MCF 10A (cell line): ENCODE data around the gene GPATCH1. TPM values are rescaled to one million over a fixed set of nuclear protein-coding genes. Genes with fewer than 3 reads are reported as not detected.

Experiments
- BruUV-seq: library from RNA; stranded (reverse); fragments of 400-500 nt; replicated peaks from 2 replicates; lab custom pipeline; 2021; lab: Mats Ljungman, UMichigan
- CTCF ChIA-PET: fragments of 300-600 bp; sonication (Branson Sonifier 250); formaldehyde crosslinking; extraction: SDS; loops from one replicate; lab custom pipeline; 2021; ENCODE audit warnings: antibody characterized with exemption, inconsistent platforms; lab: Yijun Ruan, JAX
- POLR2A ChIA-PET: fragments of 300-600, 350-650 bp; sonication (Branson Sonifier 250); formaldehyde crosslinking; extraction: SDS; loops from one replicate; lab custom pipeline; 2020; ENCODE audit warnings: antibody characterized with exemption, inconsistent platforms; lab: Yijun Ruan, JAX
- DNase-seq: peaks from one replicate; pipeline ENCODE4 v3.0.0-alpha.2; 2018; ENCODE audit not compliant: unreplicated experiment
- H3K27ac Mint-ChIP-seq: one replicate; pipeline ENCODE4 v1.8.0; 2022; ENCODE audit warnings: mild to moderate bottlenecking, low read depth, mixed read lengths; ENCODE audit not compliant: unreplicated experiment
- H3K27me3 Mint-ChIP-seq: one replicate; pipeline ENCODE4 v1.8.0; 2022; ENCODE audit warnings: mixed read lengths; ENCODE audit not compliant: insufficient read depth, unreplicated experiment
- H3K36me3 Mint-ChIP-seq: one replicate; pipeline ENCODE4 v1.8.0; 2022; ENCODE audit warnings: mild to moderate bottlenecking, moderate library complexity, mixed read lengths; ENCODE audit not compliant: insufficient read depth, unreplicated experiment
- H3K4me1 Mint-ChIP-seq: one replicate; pipeline ENCODE4 v1.8.0; 2022; ENCODE audit warnings: mixed read lengths; ENCODE audit not compliant: insufficient read depth, unreplicated experiment
- H3K4me3 Mint-ChIP-seq: one replicate; pipeline ENCODE4 v1.8.0; 2022; ENCODE audit warnings: mild to moderate bottlenecking, moderate library complexity, mixed read lengths; ENCODE audit not compliant: unreplicated experiment
- H3K9me3 Mint-ChIP-seq: one replicate; pipeline ENCODE4 v1.8.0; 2022; ENCODE audit warnings: mixed read lengths; ENCODE audit not compliant: unreplicated experiment
- intact Hi-C: fragments of 100-400 bp; cut with micrococcal nuclease; formaldehyde crosslinking; loops from 2 replicates; pipeline ENCODE4 v1.14.1; 2022
- total RNA-seq: library from RNA; stranded (reverse); gene quantifications from 2 replicates; pipeline ENCODE4 v1.2.3, GENCODE V29; 2022
- TF ChIP-seq, protein P1 (sequence below): fragments of 200-600 bp; IDR thresholded peaks from one replicate; pipeline ENCODE4 v1.8.0; 2022; ENCODE audit warnings: antibody characterized with exemption, mild to moderate bottlenecking; ENCODE audit not compliant: unreplicated experiment

Gene GPATCH1
- total RNA-seq, 1 experiment from 2014 or later, result 5.1 TPM

DNA sequence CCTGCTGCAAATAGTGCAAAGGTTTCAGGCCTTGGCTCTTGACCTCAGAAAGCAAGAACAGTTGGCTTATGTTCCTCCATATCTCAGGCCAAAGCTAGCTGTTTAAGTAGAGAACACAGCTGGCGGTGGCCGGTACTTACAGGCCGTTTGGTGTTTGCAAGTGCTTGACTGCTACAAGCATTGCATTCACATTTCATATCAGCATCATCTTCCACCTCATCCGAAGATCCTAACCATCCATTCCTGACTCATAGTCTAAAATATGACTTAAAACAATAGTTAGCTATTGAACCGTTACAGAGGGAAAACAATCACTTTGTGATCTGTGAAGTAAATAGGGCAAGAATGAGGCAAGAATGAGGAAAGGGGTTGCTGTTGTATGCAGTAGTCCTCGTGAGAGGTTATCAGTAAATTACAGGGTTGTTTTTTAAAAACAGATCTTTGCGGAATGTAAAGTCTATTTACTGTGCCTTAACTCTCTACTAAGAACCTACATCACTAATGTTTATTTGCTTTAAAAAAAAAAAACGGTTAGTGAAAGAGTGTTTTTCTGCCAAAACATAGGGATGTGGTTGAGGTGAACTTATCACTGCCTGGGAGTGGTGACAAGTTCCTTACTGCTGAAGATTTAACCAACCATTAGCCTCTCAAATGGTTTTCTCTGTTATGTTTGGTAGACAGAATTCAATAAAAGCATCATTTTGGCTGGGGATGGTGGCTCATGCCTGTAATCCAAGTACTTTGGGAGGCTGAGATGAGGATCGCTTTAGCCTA is 29.3 kb downstream of the GPATCH1 start:
- Mint-ChIP-seq H3K27me3 (no peaks in the 10 kb centered on the region), H3K4me3 (no peak overlapping the region), H3K4me1 (no peaks in the 10 kb centered on the region), H3K27ac (no peak overlapping the region), H3K9me3 (no peaks in the 10 kb centered on the region), H3K36me3 (peaks cover 77% of the 10 kb centered on the region)
- no peak for DNase-seq
- POLR2A ChIA-PET, result no interaction called here
- TF ChIP-seq, protein P1, sequence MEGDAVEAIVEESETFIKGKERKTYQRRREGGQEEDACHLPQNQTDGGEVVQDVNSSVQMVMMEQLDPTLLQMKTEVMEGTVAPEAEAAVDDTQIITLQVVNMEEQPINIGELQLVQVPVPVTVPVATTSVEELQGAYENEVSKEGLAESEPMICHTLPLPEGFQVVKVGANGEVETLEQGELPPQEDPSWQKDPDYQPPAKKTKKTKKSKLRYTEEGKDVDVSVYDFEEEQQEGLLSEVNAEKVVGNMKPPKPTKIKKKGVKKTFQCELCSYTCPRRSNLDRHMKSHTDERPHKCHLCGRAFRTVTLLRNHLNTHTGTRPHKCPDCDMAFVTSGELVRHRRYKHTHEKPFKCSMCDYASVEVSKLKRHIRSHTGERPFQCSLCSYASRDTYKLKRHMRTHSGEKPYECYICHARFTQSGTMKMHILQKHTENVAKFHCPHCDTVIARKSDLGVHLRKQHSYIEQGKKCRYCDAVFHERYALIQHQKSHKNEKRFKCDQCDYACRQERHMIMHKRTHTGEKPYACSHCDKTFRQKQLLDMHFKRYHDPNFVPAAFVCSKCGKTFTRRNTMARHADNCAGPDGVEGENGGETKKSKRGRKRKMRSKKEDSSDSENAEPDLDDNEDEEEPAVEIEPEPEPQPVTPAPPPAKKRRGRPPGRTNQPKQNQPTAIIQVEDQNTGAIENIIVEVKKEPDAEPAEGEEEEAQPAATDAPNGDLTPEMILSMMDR, result no peak
- no TSS peak for BruUV-seq
- CTCF ChIA-PET, result interaction anchor here (0.7 to 2.9 kb wide), 3 partner anchors 8 to 114 kb away, joined by 3 to 10 read pairs (median 8); no protein-coding TSS in a partner anchor
- intact Hi-C loops, result no loop called here

DNA sequence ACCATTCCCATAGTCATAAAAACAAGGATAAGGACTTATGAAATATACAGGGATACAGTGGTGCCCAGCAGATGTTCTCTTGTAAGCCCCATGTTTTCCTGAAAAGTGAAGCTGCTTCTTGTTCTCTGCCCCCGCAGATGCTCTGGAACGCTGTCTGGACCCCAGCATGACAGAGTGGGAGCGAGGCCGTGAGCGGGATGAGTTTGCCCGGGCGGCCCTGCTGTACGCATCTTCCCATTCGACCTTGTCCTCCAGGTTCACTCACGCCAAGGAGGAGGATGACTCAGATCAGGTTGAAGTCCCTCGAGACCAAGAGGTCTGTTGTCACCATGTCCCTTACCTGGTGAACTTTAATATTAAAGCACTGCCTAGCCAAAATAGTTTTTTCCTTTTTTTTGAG is 30.6 kb downstream of the GPATCH1 start:
- intact Hi-C loops, result no loop called here
- BruUV-seq, result no TSS peak
- Mint-ChIP-seq H3K4me1 (no peaks in the 10 kb centered on the region), H3K27ac (no peak overlapping the region), H3K27me3 (no peaks in the 10 kb centered on the region), H3K36me3 (peaks cover 83% of the 10 kb centered on the region), H3K9me3 (no peaks in the 10 kb centered on the region), H3K4me3 (no peak overlapping the region)
- ChIA-PET CTCF (interaction anchor here (1.0 kb wide), 1 partner anchor 11 kb away, joined by 4 read pairs; no protein-coding TSS in a partner anchor), POLR2A (no interaction called here)
- TF ChIP-seq, protein P1, result no peak
- DNase-seq, result no peak

DNA sequence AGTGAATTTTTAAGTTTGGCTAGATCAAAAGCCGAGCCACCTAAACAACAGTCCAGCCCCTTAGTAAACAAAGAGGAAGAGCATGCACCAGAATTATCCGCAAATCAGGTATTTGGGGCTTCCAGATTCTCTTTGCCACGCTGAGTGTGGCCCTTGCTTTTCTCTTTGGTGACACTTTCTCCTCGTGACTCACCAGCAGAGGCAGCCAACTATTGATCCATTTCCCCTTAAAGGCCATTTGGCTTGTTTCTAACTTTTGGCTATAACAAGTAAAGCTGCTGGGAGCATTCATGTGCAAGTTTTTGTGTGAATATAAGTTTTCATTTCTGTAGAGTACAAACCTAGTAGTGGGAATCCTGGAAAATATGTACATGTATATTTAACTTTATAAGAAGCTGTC is 33.3 kb downstream of the GPATCH1 start:
- ChIA-PET CTCF (interaction anchor here (0.6 to 2.7 kb wide), 5 partner anchors 11 to 298 kb away, joined by 3 to 19 read pairs (median 5); no protein-coding TSS in a partner anchor), POLR2A (interaction anchor here (0.6 kb wide), 1 partner anchor 151 kb away, joined by 3 read pairs; no protein-coding TSS in a partner anchor)
- no peaks in the 10 kb centered on the region for H3K9me3 Mint-ChIP-seq
- no peaks in the 10 kb centered on the region for H3K27me3 Mint-ChIP-seq
- peaks cover 83% of the 10 kb centered on the region for H3K36me3 Mint-ChIP-seq
- no peak for DNase-seq
- no peak overlapping the region for H3K27ac Mint-ChIP-seq
- TF ChIP-seq, protein P1, result no peak
- H3K4me1 Mint-ChIP-seq, result no peaks in the 10 kb centered on the region
- no TSS peak for BruUV-seq
- no peak overlapping the region for H3K4me3 Mint-ChIP-seq
- intact Hi-C loops, result no loop called here

DNA sequence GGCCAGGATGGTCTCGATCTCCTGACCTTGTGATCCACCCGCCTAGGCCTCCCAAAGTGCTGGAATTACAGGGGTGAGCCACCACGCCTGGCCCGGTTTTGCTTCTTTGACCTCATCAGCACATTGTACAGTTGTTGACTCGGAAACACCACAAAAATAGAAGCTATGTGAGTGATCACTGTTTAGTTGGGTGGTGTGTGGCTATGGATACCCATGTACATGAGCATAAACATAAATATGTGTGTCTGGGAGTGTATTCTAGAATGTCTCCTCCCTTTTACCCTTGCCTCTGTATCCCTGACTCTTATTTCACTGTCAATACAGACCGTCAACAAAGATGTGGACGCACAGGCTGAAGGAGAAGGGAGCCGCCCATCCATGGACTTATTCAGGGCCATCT is 36.5 kb downstream of the GPATCH1 start:
- DNase-seq, result no peak
- Mint-ChIP-seq H3K4me1 (no peaks in the 10 kb centered on the region), H3K27ac (no peak overlapping the region), H3K9me3 (no peaks in the 10 kb centered on the region), H3K27me3 (no peaks in the 10 kb centered on the region), H3K36me3 (peaks cover 71% of the 10 kb centered on the region), H3K4me3 (no peak overlapping the region)
- TF ChIP-seq, protein P1, result no peak
- BruUV-seq, result no TSS peak
- ChIA-PET CTCF (interaction anchor here (0.6 to 5.2 kb wide), 9 partner anchors 8 to 1174 kb away, joined by 3 to 98 read pairs (median 4); partner anchors contain the start of genes CEP89 and FAAP24), POLR2A (interaction anchor here (0.6 to 2.0 kb wide), 2 partner anchors 13 to 141 kb away, joined by 3 to 5 read pairs; no protein-coding TSS in a partner anchor)
- intact Hi-C loops, result no loop called here
